ENCODE data around the gene SCARB1.
A peak's percentile ranks its signal among the peaks of the same experiment; 100 is the strongest.

The SCARB1 gene

GRCh38 chr12:124784871-124785572, 78.6 kb downstream of the SCARB1 start:
- no peak overlapping the region for H3K27ac Mint-ChIP-seq
- peaks cover 3% of the 10 kb centered on the region for H3K4me1 Mint-ChIP-seq
- no peaks in the 10 kb centered on the region for H3K9me3 Mint-ChIP-seq
- H3K4me3 Mint-ChIP-seq: no peak overlapping the region
- DNase-seq (ENCODE audit: low spot score in 2 of 2) (no peak), ATAC-seq (ENCODE audit: low read depth) (no peak)
- no peaks in the 10 kb centered on the region for H3K27me3 Mint-ChIP-seq
- H3K36me3 Mint-ChIP-seq: peaks cover 18% of the 10 kb centered on the region

GRCh38 chr12:124783087-124783486, 80.6 kb downstream of the SCARB1 start:
- H3K27ac Mint-ChIP-seq: no peak overlapping the region
- peaks cover 13% of the 10 kb centered on the region for H3K36me3 Mint-ChIP-seq
- H3K4me3 Mint-ChIP-seq: no peak overlapping the region
- no peaks in the 10 kb centered on the region for H3K9me3 Mint-ChIP-seq
- ATAC-seq (ENCODE audit: low read depth) (no peak), DNase-seq (ENCODE audit: low spot score in 2 of 2) (no peak)
- no peaks in the 10 kb centered on the region for H3K27me3 Mint-ChIP-seq
- peaks cover 9% of the 10 kb centered on the region for H3K4me1 Mint-ChIP-seq

GRCh38 chr12:124782132-124782531, 81.5 kb downstream of the SCARB1 start:
- H3K4me3 Mint-ChIP-seq: no peak overlapping the region
- peaks cover 13% of the 10 kb centered on the region for H3K36me3 Mint-ChIP-seq
- H3K9me3 Mint-ChIP-seq: no peaks in the 10 kb centered on the region
- no peak overlapping the region for H3K27ac Mint-ChIP-seq
- no peak for ATAC-seq (ENCODE audit: low read depth)
- H3K27me3 Mint-ChIP-seq: no peaks in the 10 kb centered on the region
- H3K4me1 Mint-ChIP-seq: peaks cover 9% of the 10 kb centered on the region
- no peak for DNase-seq (ENCODE audit: low spot score in 2 of 2)

GRCh38 chr12:124780752-124781685, 82.6 kb downstream of the SCARB1 start:
- no peak overlapping the region for H3K27ac Mint-ChIP-seq
- no peak for DNase-seq (ENCODE audit: low spot score in 2 of 2)
- peaks cover 9% of the 10 kb centered on the region for H3K4me1 Mint-ChIP-seq
- no peaks in the 10 kb centered on the region for H3K27me3 Mint-ChIP-seq
- no peak for ATAC-seq (ENCODE audit: low read depth)
- H3K9me3 Mint-ChIP-seq: no peaks in the 10 kb centered on the region
- no peak overlapping the region for H3K4me3 Mint-ChIP-seq
- peaks cover 10% of the 10 kb centered on the region for H3K36me3 Mint-ChIP-seq

- H3K4me1 Mint-ChIP-seq: peaks cover 9% of the 10 kb centered on the region
- ATAC-seq (ENCODE audit: low read depth): no peak
- H3K9me3 Mint-ChIP-seq: no peaks in the 10 kb centered on the region
- peaks cover 7% of the 10 kb centered on the region for H3K36me3 Mint-ChIP-seq
- DNase-seq (ENCODE audit: low spot score in 2 of 2): no peak
- no peaks in the 10 kb centered on the region for H3K27me3 Mint-ChIP-seq
- H3K4me3 Mint-ChIP-seq: no peak overlapping the region
- H3K27ac Mint-ChIP-seq: no peak overlapping the region
These were observed 83.3 kb downstream of the SCARB1 start for GRCh38 chr12:124780336-124780735.

- peak; percentile 62 for ATAC-seq (ENCODE audit: low read depth)
- Mint-ChIP-seq H3K27me3 (peaks cover 1% of the 10 kb centered on the region), H3K36me3 (peaks cover 1% of the 10 kb centered on the region), H3K9me3 (no peaks in the 10 kb centered on the region), H3K4me1 (peaks cover 16% of the 10 kb centered on the region), H3K4me3 (no peak overlapping the region), H3K27ac (no peak overlapping the region)
- DNase-seq (ENCODE audit: low spot score in 2 of 2): no peak
These were observed 84.2 kb downstream of the SCARB1 start for GRCh38 chr12:124779161-124780141.

GRCh38 chr12:124778411-124778810, 85.3 kb downstream of the SCARB1 start:
- Mint-ChIP-seq H3K27me3 (peaks cover 3% of the 10 kb centered on the region), H3K36me3 (peaks cover 1% of the 10 kb centered on the region), H3K27ac (no peak overlapping the region), H3K4me1 (peaks cover 22% of the 10 kb centered on the region), H3K4me3 (no peak overlapping the region), H3K9me3 (no peaks in the 10 kb centered on the region)
- DNase-seq (ENCODE audit: low spot score in 2 of 2) (no peak), ATAC-seq (ENCODE audit: low read depth) (no peak)

GRCh38 chr12:124777399-124778372, 86.0 kb downstream of the SCARB1 start:
- DNase-seq (ENCODE audit: low spot score in 2 of 2) (no peak), ATAC-seq (ENCODE audit: low read depth) (no peak)
- no peaks in the 10 kb centered on the region for H3K9me3 Mint-ChIP-seq
- H3K27me3 Mint-ChIP-seq: peaks cover 4% of the 10 kb centered on the region
- no peak overlapping the region for H3K27ac Mint-ChIP-seq
- peaks cover 20% of the 10 kb centered on the region for H3K4me1 Mint-ChIP-seq
- no peaks in the 10 kb centered on the region for H3K36me3 Mint-ChIP-seq
- H3K4me3 Mint-ChIP-seq: no peak overlapping the region

GRCh38 chr12:124776125-124776513, 87.5 kb downstream of the SCARB1 start:
- peaks cover 25% of the 10 kb centered on the region for H3K4me1 Mint-ChIP-seq
- no peak for ATAC-seq (ENCODE audit: low read depth)
- H3K36me3 Mint-ChIP-seq: no peaks in the 10 kb centered on the region
- DNase-seq (ENCODE audit: low spot score in 2 of 2): no peak
- H3K27ac Mint-ChIP-seq: no peak overlapping the region
- H3K9me3 Mint-ChIP-seq: no peaks in the 10 kb centered on the region
- peaks cover 11% of the 10 kb centered on the region for H3K27me3 Mint-ChIP-seq
- H3K4me3 Mint-ChIP-seq: no peak overlapping the region

- H3K36me3 Mint-ChIP-seq: no peaks in the 10 kb centered on the region
- H3K27me3 Mint-ChIP-seq: peaks cover 15% of the 10 kb centered on the region
- DNase-seq (ENCODE audit: low spot score in 2 of 2) (peak in 1 of 2 donors; percentile 45), ATAC-seq (ENCODE audit: low read depth) (peak; percentile 81)
- peak overlapping the region; percentile 48 for H3K27ac Mint-ChIP-seq
- H3K4me3 Mint-ChIP-seq: peak overlapping the region; percentile 77
- no peaks in the 10 kb centered on the region for H3K9me3 Mint-ChIP-seq
- H3K4me1 Mint-ChIP-seq: peaks cover 23% of the 10 kb centered on the region
These were observed 89.0 kb downstream of the SCARB1 start for GRCh38 chr12:124774462-124775167.

- peaks cover 20% of the 10 kb centered on the region for H3K4me1 Mint-ChIP-seq
These were observed 89.6 kb downstream of the SCARB1 start for GRCh38 chr12:124774054-124774461.

More at GRCh38 chr12:124774054-124774461, 89.6 kb downstream of the SCARB1 start:
- peak overlapping the region; percentile 77 for H3K4me3 Mint-ChIP-seq
- H3K9me3 Mint-ChIP-seq: no peaks in the 10 kb centered on the region
- ATAC-seq (ENCODE audit: low read depth): peak; percentile 50
- DNase-seq (ENCODE audit: low spot score in 2 of 2): no peak
- H3K27me3 Mint-ChIP-seq: peaks cover 18% of the 10 kb centered on the region
- peak overlapping the region; percentile 48 for H3K27ac Mint-ChIP-seq
- H3K36me3 Mint-ChIP-seq: no peaks in the 10 kb centered on the region
